Mesendoderm (in vitro differentiated cells): ENCODE results near the gene MST1.

Experiments used
- DNase-seq: peaks from one replicate; pipeline ENCODE4 v3.0.0; 2013
- H2AK5ac ChIP-seq: 2 replicates; pipeline ENCODE4 v1.6.1; 2013; ENCODE audit warnings: low read length, inconsistent platforms
- H2BK120ac ChIP-seq: 2 replicates; pipeline ENCODE4 v1.6.1; 2013; ENCODE audit warnings: low read depth, mild to moderate bottlenecking, low read length, moderate library complexity, mixed read lengths
- H2BK15ac ChIP-seq: replicated peaks from 2 replicates; pipeline ENCODE4 v1.6.1; 2013; ENCODE audit warnings: low read depth, mild to moderate bottlenecking, moderate library complexity
- H2BK5ac ChIP-seq: 2 replicates; pipeline ENCODE4 v1.6.1; 2013; ENCODE audit warnings: low read length, inconsistent platforms
- H3K18ac ChIP-seq: 2 replicates; pipeline ENCODE4 v1.6.1; 2013; ENCODE audit warnings: mild to moderate bottlenecking, low read length, mixed read lengths
- H3K23ac ChIP-seq: one replicate; pipeline ENCODE4 v1.6.1; 2013; ENCODE audit warnings: low read length
- H3K27ac ChIP-seq: 2 replicates; pipeline ENCODE4 v1.5.1; 2013; ENCODE audit warnings: low read depth, mild to moderate bottlenecking, inconsistent platforms, low read length, moderate library complexity
- H3K27me3 ChIP-seq: 2 replicates; pipeline ENCODE4 v1.6.1; 2013; ENCODE audit warnings: low read length, control low read depth, mild to moderate bottlenecking, inconsistent platforms; ENCODE audit not compliant: insufficient read depth, poor library complexity
- H3K36me3 ChIP-seq: 2 replicates; pipeline ENCODE4 v1.6.1; 2013; ENCODE audit warnings: low read length, inconsistent platforms; ENCODE audit not compliant: control insufficient read depth, insufficient read depth
- H3K4ac ChIP-seq: one replicate; pipeline ENCODE4 v1.6.1; 2013; ENCODE audit warnings: low read depth, mild to moderate bottlenecking, low read length, moderate library complexity
- H3K4me1 ChIP-seq: 2 replicates; pipeline ENCODE4 v1.6.1; 2013; ENCODE audit warnings: low read depth, low read length, inconsistent platforms; ENCODE audit not compliant: control insufficient read depth
- H3K4me2 ChIP-seq: 2 replicates; pipeline ENCODE4 v1.6.1; 2013; ENCODE audit warnings: low read length
- H3K4me3 ChIP-seq: 2 replicates; pipeline ENCODE4 v1.5.1; 2013; ENCODE audit warnings: mild to moderate bottlenecking, low read length
- H3K56ac ChIP-seq: one replicate; pipeline ENCODE4 v1.6.1; 2013; ENCODE audit warnings: low read length
- H3K79me1 ChIP-seq: 2 replicates; pipeline ENCODE4 v1.6.1; 2013; ENCODE audit warnings: low read length, inconsistent platforms
- H3K79me2 ChIP-seq: 2 replicates; pipeline ENCODE4 v1.6.1; 2013; ENCODE audit warnings: mild to moderate bottlenecking, low read length; ENCODE audit not compliant: control insufficient read depth, insufficient read depth
- H3K9ac ChIP-seq: 2 replicates; pipeline ENCODE4 v1.6.1; 2013; ENCODE audit warnings: low read length, inconsistent platforms
- H4K5ac ChIP-seq: one replicate; pipeline ENCODE4 v1.6.1; 2013; ENCODE audit warnings: low read length
- H4K8ac ChIP-seq: one replicate; pipeline ENCODE4 v1.6.1; 2013; ENCODE audit warnings: low read depth, mild to moderate bottlenecking, control low read depth, low read length, moderate library complexity
- WGBS: extraction: QIAGEN DNeasy Blood & Tissue Kit; methylation state at CpG from one replicate; pipeline ENCODE4 v1.1.7; 2013; ENCODE audit warnings: low lambda C conversion rate, missing lambda C conversion rate; ENCODE audit not compliant: insufficient coverage; ENCODE audit errors: extremely low coverage; 5-methylcytosine and 5-hydroxymethylcytosine counted together

Gene MST1

DNA sequence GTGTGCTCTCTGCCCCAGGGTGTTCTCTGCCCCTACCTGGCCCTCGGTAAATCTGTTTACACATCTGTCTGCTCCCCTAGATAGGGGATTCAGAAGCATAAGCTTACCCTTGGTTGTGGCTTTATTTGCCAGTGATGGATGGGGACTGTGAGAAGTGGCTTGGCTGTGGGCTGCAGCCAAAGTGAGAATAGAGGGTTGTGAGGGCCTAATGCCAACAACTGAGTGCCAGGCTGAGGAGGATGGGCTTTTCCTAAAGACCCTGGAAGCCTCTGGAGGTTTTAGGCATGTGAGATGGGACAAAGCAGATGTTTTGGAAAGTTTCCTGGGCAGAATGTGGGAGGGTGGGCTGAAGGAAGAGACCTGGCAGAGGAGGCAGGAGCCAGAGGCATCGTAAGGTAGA lies 30.6 kb downstream of the MST1 start:
- no CpG with 5 or more reads among the region's 2 CpGs for WGBS
- no peaks in the 10 kb centered on the region for H3K36me3 ChIP-seq

DNA sequence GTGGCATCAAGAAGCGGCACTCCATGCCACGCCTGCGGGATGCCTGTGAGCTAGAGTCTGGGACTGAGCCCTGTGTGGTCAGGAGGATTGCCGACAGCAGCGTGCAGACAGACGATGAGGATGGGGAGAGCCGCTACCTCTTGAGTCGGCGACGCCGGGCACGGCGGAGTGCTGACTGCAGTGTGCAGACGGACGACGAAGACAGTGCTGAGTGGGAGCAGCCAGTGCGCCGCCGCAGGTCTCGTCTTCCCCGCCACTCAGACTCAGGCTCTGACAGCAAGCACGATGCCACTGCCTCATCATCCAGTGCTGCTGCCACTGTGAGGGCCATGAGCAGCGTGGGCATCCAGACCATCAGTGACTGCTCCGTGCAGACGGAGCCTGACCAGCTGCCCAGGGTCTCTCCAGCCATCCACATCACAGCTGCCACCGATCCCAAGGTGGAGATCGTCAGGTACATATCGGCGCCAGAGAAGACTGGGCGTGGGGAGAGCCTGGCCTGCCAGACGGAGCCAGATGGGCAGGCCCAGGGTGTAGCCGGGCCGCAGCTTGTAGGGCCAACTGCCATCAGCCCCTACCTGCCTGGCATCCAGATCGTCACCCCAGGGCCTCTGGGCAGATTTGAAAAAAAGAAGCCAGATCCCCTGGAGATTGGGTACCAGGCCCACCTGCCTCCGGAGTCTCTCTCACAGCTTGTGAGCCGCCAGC lies 31.9 kb downstream of the MST1 start:
- no peaks in the 10 kb centered on the region for H3K4me1 ChIP-seq
- H2BK15ac ChIP-seq: no peak overlapping the region
- H3K56ac ChIP-seq: no peak overlapping the region
- H3K4me2 ChIP-seq: no peak overlapping the region
- WGBS: no CpG with 5 or more reads among the region's 36 CpGs
- no peak overlapping the region for H3K23ac ChIP-seq
- no peaks in the 10 kb centered on the region for H3K27me3 ChIP-seq
- H2BK120ac ChIP-seq: no peak overlapping the region
- no peak overlapping the region for H3K4ac ChIP-seq
- no peaks in the 10 kb centered on the region for H3K79me2 ChIP-seq
- no peak overlapping the region for H3K18ac ChIP-seq
- no peak overlapping the region for H2BK5ac ChIP-seq
- no peaks in the 10 kb centered on the region for H3K79me1 ChIP-seq
- no peak overlapping the region for H2AK5ac ChIP-seq
- no peak overlapping the region for H3K9ac ChIP-seq
- no peaks in the 10 kb centered on the region for H3K36me3 ChIP-seq
- H3K27ac ChIP-seq: no peak overlapping the region
- no peak overlapping the region for H4K5ac ChIP-seq
- no peak overlapping the region for H4K8ac ChIP-seq
- DNase-seq: no peak
- H3K4me3 ChIP-seq: no peak overlapping the region

More for the DNA sequence above, 30.6 kb downstream of the MST1 start:
- Histone ChIP-seq H4K8ac (no peak overlapping the region), H2BK5ac (no peak overlapping the region), H3K9ac (no peak overlapping the region), H3K79me1 (no peaks in the 10 kb centered on the region), H2AK5ac (no peak overlapping the region), H3K4me2 (no peak overlapping the region), H3K18ac (no peak overlapping the region), H2BK15ac (no peak overlapping the region), H3K4ac (no peak overlapping the region), H3K4me1 (no peaks in the 10 kb centered on the region), H4K5ac (no peak overlapping the region), H3K56ac (no peak overlapping the region), H2BK120ac (no peak overlapping the region), H3K27me3 (no peaks in the 10 kb centered on the region), H3K79me2 (no peaks in the 10 kb centered on the region), H3K27ac (no peak overlapping the region), H3K23ac (no peak overlapping the region), H3K4me3 (no peak overlapping the region)
- DNase-seq: no peak

DNA sequence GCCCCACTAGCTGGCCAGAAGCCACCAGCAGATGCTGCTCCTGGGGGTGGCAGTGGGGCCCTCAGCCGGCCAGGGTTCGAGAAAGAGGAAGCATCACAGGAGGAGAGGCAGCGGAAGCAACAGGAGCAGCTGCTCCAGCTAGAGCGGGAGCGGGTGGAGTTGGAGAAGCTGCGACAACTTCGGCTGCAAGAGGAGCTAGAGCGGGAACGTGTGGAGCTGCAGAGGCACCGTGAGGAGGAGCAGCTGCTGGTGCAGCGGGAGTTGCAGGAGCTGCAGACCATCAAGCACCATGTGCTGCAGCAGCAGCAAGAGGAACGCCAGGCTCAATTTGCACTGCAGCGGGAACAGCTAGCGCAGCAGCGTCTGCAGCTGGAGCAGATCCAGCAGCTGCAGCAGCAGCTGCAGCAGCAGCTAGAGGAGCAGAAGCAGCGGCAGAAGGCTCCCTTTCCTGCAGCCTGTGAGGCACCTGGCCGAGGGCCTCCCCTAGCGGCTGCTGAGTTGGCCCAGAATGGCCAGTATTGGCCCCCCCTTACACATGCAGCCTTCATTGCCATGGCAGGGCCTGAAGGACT lies 32.6 kb downstream of the MST1 start:
- Histone ChIP-seq H2AK5ac (no peak overlapping the region), H4K5ac (no peak overlapping the region), H2BK120ac (no peak overlapping the region), H2BK15ac (no peak overlapping the region), H3K23ac (no peak overlapping the region), H3K27ac (no peak overlapping the region), H3K36me3 (no peaks in the 10 kb centered on the region), H3K4me3 (no peak overlapping the region), H4K8ac (no peak overlapping the region), H3K79me2 (no peaks in the 10 kb centered on the region), H3K18ac (no peak overlapping the region), H3K4me1 (no peaks in the 10 kb centered on the region), H3K79me1 (no peaks in the 10 kb centered on the region), H2BK5ac (no peak overlapping the region), H3K9ac (no peak overlapping the region), H3K27me3 (no peaks in the 10 kb centered on the region), H3K4ac (no peak overlapping the region), H3K56ac (no peak overlapping the region), H3K4me2 (no peak overlapping the region)
- no CpG with 5 or more reads among the region's 18 CpGs for WGBS
- no peak for DNase-seq

DNA sequence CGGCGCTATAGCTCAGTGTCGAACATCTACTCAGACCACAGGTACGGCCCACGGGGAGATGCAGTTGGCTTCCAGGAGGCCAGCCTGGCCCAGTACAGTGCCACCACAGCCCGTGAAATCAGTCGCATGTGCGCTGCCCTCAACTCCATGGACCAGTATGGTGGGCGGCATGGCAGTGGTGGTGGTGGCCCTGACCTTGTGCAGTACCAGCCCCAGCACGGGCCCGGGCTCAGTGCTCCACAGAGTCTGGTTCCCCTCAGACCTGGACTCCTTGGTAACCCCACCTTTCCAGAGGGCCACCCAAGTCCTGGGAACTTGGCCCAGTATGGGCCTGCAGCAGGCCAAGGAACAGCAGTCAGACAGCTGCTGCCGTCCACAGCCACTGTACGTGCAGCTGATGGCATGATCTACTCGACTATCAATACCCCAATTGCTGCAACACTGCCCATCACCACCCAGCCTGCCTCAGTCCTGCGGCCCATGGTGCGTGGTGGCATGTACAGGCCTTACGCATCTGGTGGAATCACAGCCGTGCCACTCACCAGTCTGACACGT lies 33.5 kb downstream of the MST1 start:
- Histone ChIP-seq H3K9ac (no peak overlapping the region), H2AK5ac (no peak overlapping the region), H4K8ac (no peak overlapping the region), H2BK15ac (no peak overlapping the region), H3K4ac (no peak overlapping the region), H3K4me1 (no peaks in the 10 kb centered on the region), H3K23ac (no peak overlapping the region), H2BK120ac (no peak overlapping the region), H3K79me1 (no peaks in the 10 kb centered on the region), H3K36me3 (no peaks in the 10 kb centered on the region), H3K18ac (no peak overlapping the region), H3K4me2 (no peak overlapping the region), H4K5ac (no peak overlapping the region), H3K27ac (no peak overlapping the region), H2BK5ac (no peak overlapping the region), H3K4me3 (no peak overlapping the region), H3K79me2 (no peaks in the 10 kb centered on the region), H3K56ac (no peak overlapping the region), H3K27me3 (no peaks in the 10 kb centered on the region)
- no peak for DNase-seq
- WGBS: no CpG with 5 or more reads among the region's 19 CpGs

DNA sequence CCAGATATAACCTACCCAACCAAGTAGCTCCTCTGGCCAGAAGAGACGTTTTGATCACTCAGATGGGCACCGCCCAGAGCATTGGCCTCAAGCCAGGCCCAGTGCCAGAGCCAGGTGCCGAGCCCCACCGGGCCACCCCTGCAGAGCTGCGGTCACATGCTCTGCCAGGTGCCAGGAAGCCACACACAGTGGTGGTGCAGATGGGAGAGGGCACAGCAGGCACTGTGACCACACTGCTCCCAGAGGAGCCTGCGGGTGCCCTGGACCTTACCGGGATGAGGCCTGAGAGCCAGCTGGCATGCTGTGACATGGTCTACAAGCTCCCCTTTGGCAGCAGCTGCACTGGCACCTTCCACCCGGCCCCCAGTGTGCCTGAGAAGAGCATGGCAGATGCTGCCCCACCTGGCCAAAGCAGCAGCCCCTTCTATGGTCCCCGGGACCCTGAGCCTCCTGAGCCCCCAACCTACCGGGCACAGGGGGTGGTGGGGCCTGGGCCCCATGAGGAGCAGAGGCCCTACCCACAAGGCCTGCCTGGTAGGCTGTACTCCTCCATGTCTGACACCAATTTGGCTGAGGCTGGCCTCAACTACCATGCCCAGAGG lies 34.2 kb downstream of the MST1 start:
- no peak overlapping the region for H3K4me2 ChIP-seq
- H3K4me1 ChIP-seq: no peaks in the 10 kb centered on the region
- no CpG with 5 or more reads among the region's 10 CpGs for WGBS
- H3K79me2 ChIP-seq: no peaks in the 10 kb centered on the region
- H2AK5ac ChIP-seq: no peak overlapping the region
- no peak overlapping the region for H3K23ac ChIP-seq
- H3K36me3 ChIP-seq: no peaks in the 10 kb centered on the region
- H2BK120ac ChIP-seq: no peak overlapping the region
- no peak overlapping the region for H2BK5ac ChIP-seq
- H3K27ac ChIP-seq: no peak overlapping the region
- no peak for DNase-seq
- H3K4ac ChIP-seq: no peak overlapping the region
- H3K9ac ChIP-seq: no peak overlapping the region
- H4K5ac ChIP-seq: no peak overlapping the region
- H3K56ac ChIP-seq: no peak overlapping the region
- no peak overlapping the region for H3K18ac ChIP-seq
- H3K79me1 ChIP-seq: no peaks in the 10 kb centered on the region
- no peak overlapping the region for H2BK15ac ChIP-seq
- no peak overlapping the region for H3K4me3 ChIP-seq
- H4K8ac ChIP-seq: no peak overlapping the region
- H3K27me3 ChIP-seq: no peaks in the 10 kb centered on the region
